ENCODE results near the gene KSR1. TPM values are rescaled to one million over a fixed set of nuclear protein-coding genes. Genes with fewer than 3 reads are reported as not detected.
A peak's percentile ranks its signal among the peaks of the same experiment; 100 is the strongest.

Gene KSR1
- total and polyA plus RNA-seq, 9 of the 15 experiments (the other 6 are each of a cell fraction or from before 2014, with no cell fraction given), result 1.4 to 51.7 (median 18.4) TPM

- TF ChIP-seq, protein P1, sequence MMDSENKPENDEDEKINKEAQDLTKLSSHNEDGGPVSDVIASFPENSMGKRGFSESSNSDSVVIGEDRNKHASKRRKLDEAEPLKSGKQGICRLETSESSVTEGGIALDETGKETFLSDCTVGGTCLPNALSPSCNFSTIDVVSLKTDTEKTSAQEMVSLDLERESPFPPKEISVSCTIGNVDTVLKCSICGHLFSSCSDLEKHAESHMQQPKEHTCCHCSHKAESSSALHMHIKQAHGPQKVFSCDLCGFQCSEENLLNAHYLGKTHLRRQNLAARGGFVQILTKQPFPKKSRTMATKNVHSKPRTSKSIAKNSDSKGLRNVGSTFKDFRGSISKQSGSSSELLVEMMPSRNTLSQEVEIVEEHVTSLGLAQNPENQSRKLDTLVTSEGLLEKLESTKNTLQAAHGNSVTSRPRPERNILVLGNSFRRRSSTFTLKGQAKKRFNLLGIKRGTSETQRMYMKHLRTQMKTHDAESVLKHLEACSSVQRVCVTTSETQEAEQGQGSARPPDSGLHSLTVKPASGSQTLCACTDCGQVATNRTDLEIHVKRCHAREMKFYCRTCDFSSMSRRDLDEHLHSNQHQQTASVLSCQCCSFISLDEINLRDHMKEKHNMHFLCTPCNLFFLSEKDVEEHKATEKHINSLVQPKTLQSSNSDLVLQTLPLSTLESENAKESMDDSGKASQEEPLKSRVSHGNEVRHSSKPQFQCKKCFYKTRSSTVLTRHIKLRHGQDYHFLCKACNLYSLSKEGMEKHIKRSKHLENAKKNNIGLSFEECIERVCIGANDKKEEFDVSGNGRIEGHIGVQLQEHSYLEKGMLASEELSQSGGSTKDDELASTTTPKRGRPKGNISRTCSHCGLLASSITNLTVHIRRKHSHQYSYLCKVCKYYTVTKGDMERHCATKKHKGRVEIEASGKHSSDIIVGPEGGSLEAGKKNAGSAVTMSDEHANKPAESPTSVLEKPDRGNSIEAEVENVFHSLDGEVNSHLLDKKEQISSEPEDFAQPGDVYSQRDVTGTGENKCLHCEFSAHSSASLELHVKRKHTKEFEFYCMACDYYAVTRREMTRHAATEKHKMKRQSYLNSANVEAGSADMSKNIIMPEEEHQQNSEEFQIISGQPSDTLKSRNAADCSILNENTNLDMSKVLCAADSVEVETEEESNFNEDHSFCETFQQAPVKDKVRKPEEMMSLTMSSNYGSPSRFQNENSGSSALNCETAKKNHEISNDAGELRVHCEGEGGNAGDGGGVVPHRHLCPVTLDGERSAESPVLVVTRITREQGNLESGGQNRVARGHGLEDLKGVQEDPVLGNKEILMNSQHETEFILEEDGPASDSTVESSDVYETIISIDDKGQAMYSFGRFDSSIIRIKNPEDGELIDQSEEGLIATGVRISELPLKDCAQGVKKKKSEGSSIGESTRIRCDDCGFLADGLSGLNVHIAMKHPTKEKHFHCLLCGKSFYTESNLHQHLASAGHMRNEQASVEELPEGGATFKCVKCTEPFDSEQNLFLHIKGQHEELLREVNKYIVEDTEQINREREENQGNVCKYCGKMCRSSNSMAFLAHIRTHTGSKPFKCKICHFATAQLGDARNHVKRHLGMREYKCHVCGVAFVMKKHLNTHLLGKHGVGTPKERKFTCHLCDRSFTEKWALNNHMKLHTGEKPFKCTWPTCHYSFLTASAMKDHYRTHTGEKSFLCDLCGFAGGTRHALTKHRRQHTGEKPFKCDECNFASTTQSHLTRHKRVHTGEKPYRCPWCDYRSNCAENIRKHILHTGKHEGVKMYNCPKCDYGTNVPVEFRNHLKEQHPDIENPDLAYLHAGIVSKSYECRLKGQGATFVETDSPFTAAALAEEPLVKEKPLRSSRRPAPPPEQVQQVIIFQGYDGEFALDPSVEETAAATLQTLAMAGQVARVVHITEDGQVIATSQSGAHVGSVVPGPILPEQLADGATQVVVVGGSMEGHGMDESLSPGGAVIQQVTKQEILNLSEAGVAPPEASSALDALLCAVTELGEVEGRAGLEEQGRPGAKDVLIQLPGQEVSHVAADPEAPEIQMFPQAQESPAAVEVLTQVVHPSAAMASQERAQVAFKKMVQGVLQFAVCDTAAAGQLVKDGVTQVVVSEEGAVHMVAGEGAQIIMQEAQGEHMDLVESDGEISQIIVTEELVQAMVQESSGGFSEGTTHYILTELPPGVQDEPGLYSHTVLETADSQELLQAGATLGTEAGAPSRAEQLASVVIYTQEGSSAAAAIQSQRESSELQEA (IDR thresholded peaks at IDR 0.05; ENCODE audit: low read depth), result no peak
- TF ChIP-seq FUS (optimal IDR thresholded peaks at IDR 0.05; ENCODE audit: low read depth, low read length) (no peak), ZNF644 (tag; IDR thresholded peaks at IDR 0.05; ENCODE audit: low read depth) (no peak), RB1 (IDR thresholded peaks at IDR 0.05; ENCODE audit: low read depth) (peak; percentile 80; the same call in 1 of the 2 replicates), RBBP5 (IDR thresholded peaks at IDR 0.05; ENCODE audit: borderline replicate concordance, insufficient read depth, low read length, poor library complexity, severe bottlenecking) (peak; percentile 85), KAT2B (IDR thresholded peaks at IDR 0.05; ENCODE audit: low read depth, low read length) (no peak), SMAD1 (IDR thresholded peaks at IDR 0.05; ENCODE audit: low read depth, low read length, partially characterized antibody) (no peak), HLTF (IDR thresholded peaks at IDR 0.05) (no peak), KDM5B (IDR thresholded peaks at IDR 0.05; ENCODE audit: insufficient replicate concordance, low read depth, low read length) (peak; percentile 26), SLC30A9 (CRISPR knock-in tag; IDR thresholded peaks at IDR 0.05) (no peak), TAF9B (IDR thresholded peaks at IDR 0.05; ENCODE audit: partially characterized antibody) (no peak), ZBED1 (IDR thresholded peaks at IDR 0.05) (no peak), THAP7 (CRISPR knock-in tag; IDR thresholded peaks at IDR 0.05) (no peak)
- TF ChIP-seq, protein P2, sequence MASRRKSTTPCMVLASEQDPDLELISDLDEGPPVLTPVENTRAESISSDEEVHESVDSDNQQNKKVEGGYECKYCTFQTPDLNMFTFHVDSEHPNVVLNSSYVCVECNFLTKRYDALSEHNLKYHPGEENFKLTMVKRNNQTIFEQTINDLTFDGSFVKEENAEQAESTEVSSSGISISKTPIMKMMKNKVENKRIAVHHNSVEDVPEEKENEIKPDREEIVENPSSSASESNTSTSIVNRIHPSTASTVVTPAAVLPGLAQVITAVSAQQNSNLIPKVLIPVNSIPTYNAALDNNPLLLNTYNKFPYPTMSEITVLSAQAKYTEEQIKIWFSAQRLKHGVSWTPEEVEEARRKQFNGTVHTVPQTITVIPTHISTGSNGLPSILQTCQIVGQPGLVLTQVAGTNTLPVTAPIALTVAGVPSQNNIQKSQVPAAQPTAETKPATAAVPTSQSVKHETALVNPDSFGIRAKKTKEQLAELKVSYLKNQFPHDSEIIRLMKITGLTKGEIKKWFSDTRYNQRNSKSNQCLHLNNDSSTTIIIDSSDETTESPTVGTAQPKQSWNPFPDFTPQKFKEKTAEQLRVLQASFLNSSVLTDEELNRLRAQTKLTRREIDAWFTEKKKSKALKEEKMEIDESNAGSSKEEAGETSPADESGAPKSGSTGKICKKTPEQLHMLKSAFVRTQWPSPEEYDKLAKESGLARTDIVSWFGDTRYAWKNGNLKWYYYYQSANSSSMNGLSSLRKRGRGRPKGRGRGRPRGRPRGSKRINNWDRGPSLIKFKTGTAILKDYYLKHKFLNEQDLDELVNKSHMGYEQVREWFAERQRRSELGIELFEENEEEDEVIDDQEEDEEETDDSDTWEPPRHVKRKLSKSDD (conservative IDR thresholded peaks at IDR 0.05; ENCODE audit: low read length), result no peak
These were observed at the start of gene KSR1 (continued) for GRCh38 chr17:27455914-27456680.
